HFF-Myc (cell line): ENCODE data around the gene IFI6.
A peak's percentile ranks its signal among the peaks of the same experiment; 100 is the strongest.
"Not testable (repeated sequence)": the region's sequence is repeated elsewhere in the genome, so short reads cannot be mapped to it uniquely, and the experiment has no call there.

Experiments used
- DNase-seq: peaks from one replicate; pipeline ENCODE4 v3.0.0-alpha.2; 2011; ENCODE audit warnings: low read depth; ENCODE audit errors: extremely low read depth
- H3K4me3 ChIP-seq: replicated peaks from 2 replicates; pipeline ENCODE4 v1.5.1; 2011; ENCODE audit warnings: low read depth, mild to moderate bottlenecking, control low read depth, low read length
- TF ChIP-seq, protein P1 (sequence below): IDR thresholded peaks from 2 replicates; pipeline ENCODE4 v1.5.1; 2012; ENCODE audit warnings: mild to moderate bottlenecking, low read depth, low read length, control low read depth; ENCODE audit errors: missing control alignments

IFI6 gene

DNA sequence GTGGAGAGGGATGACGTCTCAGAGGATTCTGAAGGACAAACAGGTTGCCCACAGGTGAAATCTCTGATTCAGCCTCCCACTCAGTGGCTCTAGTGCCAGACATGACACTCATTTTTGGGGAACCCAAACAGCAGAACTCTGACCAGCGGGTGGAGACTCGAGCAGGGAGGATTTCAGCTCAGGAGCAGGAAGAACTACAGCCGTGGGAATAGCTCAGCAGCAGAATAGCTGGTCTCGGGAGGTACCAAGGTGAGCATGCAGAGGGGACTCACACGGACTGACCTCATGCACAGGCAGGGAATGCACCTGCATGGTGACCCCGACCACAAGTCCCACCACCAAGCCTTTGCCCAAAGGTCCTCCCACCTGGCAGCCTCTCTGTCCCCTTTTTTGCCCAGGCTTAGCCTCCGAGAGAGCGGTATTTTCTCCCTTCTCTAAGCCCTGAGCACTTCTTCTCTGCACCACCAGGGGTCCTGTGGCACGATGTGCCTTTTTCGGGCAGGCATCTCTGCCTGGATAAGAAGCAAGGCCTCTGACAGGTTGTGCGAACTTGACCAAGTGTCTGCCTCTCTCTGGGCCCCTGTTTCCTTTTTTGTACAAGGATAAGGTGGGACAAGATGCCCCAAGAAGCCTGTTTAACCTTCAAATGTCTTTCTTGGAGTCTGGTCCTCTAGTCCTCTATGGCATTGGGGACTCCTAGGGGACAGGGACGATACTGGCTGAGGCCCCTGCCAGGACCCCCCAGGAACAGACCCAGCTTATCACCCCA, 28.2 kb downstream of the IFI6 start:
- H3K4me3 ChIP-seq: no peak overlapping the region
- TF ChIP-seq, protein P1, sequence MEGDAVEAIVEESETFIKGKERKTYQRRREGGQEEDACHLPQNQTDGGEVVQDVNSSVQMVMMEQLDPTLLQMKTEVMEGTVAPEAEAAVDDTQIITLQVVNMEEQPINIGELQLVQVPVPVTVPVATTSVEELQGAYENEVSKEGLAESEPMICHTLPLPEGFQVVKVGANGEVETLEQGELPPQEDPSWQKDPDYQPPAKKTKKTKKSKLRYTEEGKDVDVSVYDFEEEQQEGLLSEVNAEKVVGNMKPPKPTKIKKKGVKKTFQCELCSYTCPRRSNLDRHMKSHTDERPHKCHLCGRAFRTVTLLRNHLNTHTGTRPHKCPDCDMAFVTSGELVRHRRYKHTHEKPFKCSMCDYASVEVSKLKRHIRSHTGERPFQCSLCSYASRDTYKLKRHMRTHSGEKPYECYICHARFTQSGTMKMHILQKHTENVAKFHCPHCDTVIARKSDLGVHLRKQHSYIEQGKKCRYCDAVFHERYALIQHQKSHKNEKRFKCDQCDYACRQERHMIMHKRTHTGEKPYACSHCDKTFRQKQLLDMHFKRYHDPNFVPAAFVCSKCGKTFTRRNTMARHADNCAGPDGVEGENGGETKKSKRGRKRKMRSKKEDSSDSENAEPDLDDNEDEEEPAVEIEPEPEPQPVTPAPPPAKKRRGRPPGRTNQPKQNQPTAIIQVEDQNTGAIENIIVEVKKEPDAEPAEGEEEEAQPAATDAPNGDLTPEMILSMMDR: peak; percentile 85
- DNase-seq: no peak

DNA sequence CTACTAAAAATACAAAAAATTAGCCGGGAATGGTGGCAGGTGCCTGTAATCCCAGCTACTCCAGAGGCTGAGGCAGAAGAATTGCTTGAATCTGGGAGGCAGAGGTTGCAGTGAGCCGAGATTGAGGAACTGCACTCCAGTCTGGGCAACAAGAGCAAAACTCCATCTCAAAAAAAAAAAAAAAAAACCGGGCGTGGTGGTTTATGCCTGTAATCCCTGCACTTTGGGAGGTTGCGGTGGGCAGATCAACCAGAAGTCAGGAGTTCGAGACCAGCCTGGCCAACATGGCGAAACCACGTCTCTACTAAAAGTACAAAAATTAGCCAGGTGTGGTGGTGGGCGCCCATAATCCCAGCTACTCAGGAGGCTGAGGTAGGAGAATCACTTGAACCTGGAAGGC, 31.5 kb downstream of the IFI6 start:
- not testable (repeated sequence) for H3K4me3 ChIP-seq, DNase-seq

DNA sequence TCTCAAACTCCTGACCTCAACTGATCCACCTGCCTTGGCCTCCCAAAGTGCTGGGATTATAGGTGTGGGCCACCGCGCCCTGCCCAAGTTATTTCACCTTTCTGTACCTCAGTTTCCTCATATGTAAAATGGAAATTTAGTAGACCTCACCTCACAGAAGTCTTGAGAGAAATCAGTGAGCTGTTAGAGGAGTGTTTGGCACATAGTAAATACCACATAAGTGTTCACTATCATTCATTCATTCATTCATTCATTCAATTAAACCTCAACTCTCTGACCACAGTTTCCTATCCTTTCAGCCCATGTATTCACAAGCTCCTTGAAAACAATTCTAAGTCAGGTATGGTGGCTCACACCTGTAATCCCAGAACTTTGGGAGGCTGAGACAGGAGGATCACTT, 33.2 kb downstream of the IFI6 start:
- no peak overlapping the region for H3K4me3 ChIP-seq
- no peak for DNase-seq
- TF ChIP-seq, protein P1: no peak

DNA sequence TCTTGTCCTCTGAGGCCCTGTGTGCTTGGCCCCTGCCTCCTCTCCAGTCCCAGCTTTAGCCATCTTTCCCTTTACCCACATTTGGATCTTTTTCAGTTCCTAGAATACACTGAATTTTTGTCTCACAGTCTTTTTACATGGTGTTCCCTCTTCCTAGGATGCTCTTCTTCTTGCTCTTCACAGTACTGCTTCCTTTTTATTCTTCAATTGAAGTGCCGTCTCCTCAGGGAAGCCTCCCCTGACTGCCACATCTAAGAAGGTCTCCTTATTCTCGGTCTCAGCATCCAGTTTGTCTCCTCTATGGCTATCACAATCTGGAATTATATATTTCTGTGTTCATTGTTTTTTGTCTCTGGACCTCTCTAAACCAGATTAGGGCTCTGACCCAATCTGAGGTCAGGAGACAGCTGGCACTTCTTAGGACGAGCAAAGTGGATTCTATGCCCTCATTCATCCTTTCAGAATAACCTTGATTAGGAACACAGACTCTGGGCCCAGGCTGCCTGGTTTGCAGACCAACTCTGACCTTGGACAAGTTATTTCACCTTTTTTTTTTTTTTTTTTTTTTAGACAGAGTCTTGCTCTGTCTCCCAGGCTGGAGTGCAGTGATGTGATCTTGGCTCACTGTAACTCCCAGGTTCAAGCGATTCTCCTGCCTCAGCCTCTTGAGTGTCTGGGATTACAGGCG, 33.8 kb downstream of the IFI6 start:
- TF ChIP-seq, protein P1: no peak
- DNase-seq: no peak

DNA sequence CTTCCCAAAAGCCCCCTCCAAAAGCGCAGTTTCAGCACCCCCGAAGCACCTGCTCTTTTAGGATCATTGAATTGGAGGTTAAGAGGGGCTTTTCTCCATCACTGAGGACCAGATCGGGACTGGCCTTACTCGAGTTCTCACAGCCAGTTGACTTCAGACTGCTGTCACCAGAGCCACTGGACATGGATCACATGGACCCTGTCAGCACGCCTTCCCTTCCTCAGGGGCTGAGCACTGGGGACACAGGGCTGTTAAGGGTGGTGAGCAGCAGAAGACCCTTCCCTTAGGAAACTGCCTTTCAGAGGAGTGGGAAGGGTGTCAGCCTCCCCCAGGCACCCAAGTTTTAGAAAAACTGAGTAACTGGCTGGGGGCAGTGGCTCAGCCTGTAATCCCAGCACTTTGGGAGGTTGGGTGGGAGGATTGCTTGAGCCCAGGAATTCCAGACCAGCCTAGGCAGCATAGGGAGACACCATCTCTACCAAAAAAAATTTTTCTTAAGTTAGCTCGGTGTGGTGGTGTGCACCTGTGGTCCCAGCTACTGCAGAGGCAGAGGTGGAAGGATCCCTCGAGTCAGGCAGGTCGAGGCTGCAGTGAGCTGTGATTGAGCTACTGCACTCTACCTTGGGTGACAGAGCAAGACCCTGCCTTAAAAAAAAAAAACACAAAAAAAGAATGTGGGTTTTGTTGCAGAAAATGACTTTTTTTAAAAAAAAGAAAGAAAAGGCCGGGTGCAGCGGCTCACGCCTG, 36.4 kb downstream of the IFI6 start:
- TF ChIP-seq, protein P1: no peak
- no peak for DNase-seq
- H3K4me3 ChIP-seq: no peak overlapping the region

More for the DNA sequence above, 33.8 kb downstream of the IFI6 start:
- no peak overlapping the region for H3K4me3 ChIP-seq

DNA sequence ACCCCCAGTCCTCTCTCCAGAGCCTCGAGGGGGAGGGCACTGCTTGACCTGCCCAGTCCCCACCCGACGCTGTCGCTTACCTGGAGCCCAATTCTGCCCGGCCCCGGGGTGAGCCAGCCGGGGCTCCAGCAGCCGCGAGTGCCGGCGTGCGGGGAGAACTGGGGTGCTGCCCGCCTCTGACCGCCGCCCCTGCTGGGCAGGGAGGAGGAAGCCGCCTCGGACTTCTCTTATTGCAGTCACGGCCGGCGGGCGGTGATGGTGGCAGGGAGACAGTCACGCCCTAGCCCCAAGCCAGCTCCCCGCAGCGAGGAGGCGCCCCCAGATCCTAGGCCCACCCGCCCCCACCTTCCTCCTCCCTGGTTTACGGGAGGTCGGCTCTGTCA, 37.0 kb downstream of the IFI6 start, which contains the start of gene FGR:
FGR (minus strand) TSS at position 201 of the 383 bp plus-strand sequence. CDS start 11,269 bp downstream, outside the sequence.
- TF ChIP-seq, protein P1: no peak
- peak within 1 kb of the TSS; percentile 30 for H3K4me3 ChIP-seq
- DNase-seq: no peak
